Endothelial cell of umbilical vein (primary cell): ENCODE results near the gene KRT37. TPM values are rescaled to one million over a fixed set of nuclear protein-coding genes. Genes with fewer than 3 reads are reported as not detected.
"Not testable (repeated sequence)": the region's sequence is repeated elsewhere in the genome, so short reads cannot be mapped to it uniquely, and the experiment has no call there.

ENCODE experiments used
- BruUV-seq: library from RNA; stranded (reverse); fragments of 400-500 nt; replicated peaks from 2 replicates; lab custom pipeline; 2021; lab: Mats Ljungman, UMichigan
- CTCF ChIA-PET: fragments of 300-600, 350-600 bp; sonication (Branson Sonifier 250); formaldehyde crosslinking; loops from one replicate; lab custom pipeline; 2021; ENCODE audit warnings: antibody characterized with exemption, inconsistent platforms; lab: Charles Lee
- POLR2A ChIA-PET: fragments of 300-600, 350-600 bp; sonication (Branson Sonifier 250); formaldehyde crosslinking; loops from one replicate; lab custom pipeline; 2021; ENCODE audit warnings: antibody characterized with exemption, inconsistent platforms; lab: Charles Lee
- DNase-seq: peaks from one replicate; pipeline ENCODE4 v3.0.0-alpha.2; 2011; ENCODE audit warnings: low read depth, low spot score
- FAIRE-seq: peaks from 2 replicates; lab custom pipeline; 2011; peaks lifted over from hg19 to GRCh38; lab: Jason Lieb, UNC
- H2AFZ ChIP-seq: 2 replicates; pipeline ENCODE4 v1.6.0; 2012; ENCODE audit warnings: low read depth, low read length, control low read depth, inconsistent platforms
- H3K27ac ChIP-seq: 2 replicates; pipeline ENCODE4 v1.5.1; 2011; ENCODE audit warnings: low read depth, mild to moderate bottlenecking, control low read depth, low read length, moderate library complexity; ENCODE audit not compliant: insufficient read depth
- H3K27me3 ChIP-seq, 2 experiments: 2 replicates each; pipeline versions ENCODE4 v1.6.0 to v1.6.1; 2011; ENCODE audit warnings: low read length in 2 of 2, mixed read lengths in 1 of 2; ENCODE audit not compliant: control insufficient read depth in 2 of 2, insufficient read depth in 2 of 2
- H3K36me3 ChIP-seq, 2 experiments: 2 replicates in 1 of 2; 3 replicates in 1 of 2; pipeline ENCODE4 v1.5.1; 2011; ENCODE audit warnings: low read length in 2 of 2, mild to moderate bottlenecking in 1 of 2, moderate library complexity in 1 of 2; ENCODE audit not compliant: control insufficient read depth in 2 of 2, insufficient read depth in 2 of 2; ENCODE audit errors: extremely low read depth in 1 of 2
- H3K4me1 ChIP-seq: 3 replicates; pipeline ENCODE4 v1.5.1; 2011; ENCODE audit warnings: mild to moderate bottlenecking, low read length; ENCODE audit not compliant: control insufficient read depth, insufficient read depth; ENCODE audit errors: extremely low read depth
- H3K4me2 ChIP-seq: 2 replicates; pipeline ENCODE4 v1.6.1; 2011; ENCODE audit warnings: low read length, control low read depth, mixed read lengths; ENCODE audit not compliant: insufficient read depth
- H3K4me3 ChIP-seq, 3 experiments: fragments of 200-600 bp in 1 of 3; sonication (generic), shearing (Covaris generic) in 1 of 3; replicated peaks in 1 of 3; 2 replicates each; pipeline ENCODE4 v1.5.1; 2011 to 2016; ENCODE audit warnings: control low read depth in 3 of 3, low read length in 3 of 3, mild to moderate bottlenecking in 2 of 3, inconsistent platforms in 1 of 3, low read depth in 1 of 3, moderate library complexity in 1 of 3; ENCODE audit not compliant: insufficient read depth in 1 of 3
- H3K79me2 ChIP-seq: 2 replicates; pipeline ENCODE4 v1.6.0; 2012; ENCODE audit warnings: low read length, inconsistent platforms; ENCODE audit not compliant: control insufficient read depth, insufficient read depth
- H3K9ac ChIP-seq: replicated peaks from 2 replicates; pipeline ENCODE3; 2011; ENCODE audit warnings: low read length, control low read depth; ENCODE audit not compliant: insufficient read depth; ENCODE audit errors: extremely low read depth
- H3K9me1 ChIP-seq: replicated peaks from 3 replicates; pipeline ENCODE4 v1.6.0; 2011; ENCODE audit warnings: mild to moderate bottlenecking, low read length; ENCODE audit not compliant: control insufficient read depth, insufficient read depth; ENCODE audit errors: extremely low read depth
- H3K9me3 ChIP-seq: replicated peaks from 2 replicates; pipeline ENCODE4 v1.5.1; 2012; ENCODE audit warnings: low read length, inconsistent platforms; ENCODE audit not compliant: control insufficient read depth, insufficient read depth
- H4K20me1 ChIP-seq: replicated peaks from 2 replicates; pipeline ENCODE3; 2011; ENCODE audit warnings: mild to moderate bottlenecking, low read length; ENCODE audit not compliant: control insufficient read depth, insufficient read depth; ENCODE audit errors: extremely low read depth
- EZH2 ChIP-seq: IDR thresholded peaks from 2 replicates; pipeline ENCODE4 v1.6.1; 2012; ENCODE audit warnings: borderline replicate concordance, low read depth, mild to moderate bottlenecking, moderate library complexity, low read length, inconsistent platforms; ENCODE audit not compliant: severe bottlenecking
- FOS ChIP-seq: IDR thresholded peaks from 2 replicates; pipeline ENCODE4 v1.6.1; 2011; ENCODE audit warnings: mild to moderate bottlenecking, low read length, moderate library complexity, borderline replicate concordance; ENCODE audit not compliant: insufficient read depth
- GATA2 ChIP-seq: IDR thresholded peaks from 2 replicates; pipeline ENCODE4 v1.7.0; 2011; ENCODE audit warnings: low read depth, mild to moderate bottlenecking, moderate library complexity, mixed read lengths, low read length; ENCODE audit not compliant: insufficient read length, insufficient read depth
- JUN ChIP-seq: IDR thresholded peaks from 2 replicates; pipeline ENCODE4 v1.6.1; 2011; ENCODE audit warnings: borderline replicate concordance, low read depth; ENCODE audit not compliant: insufficient read length, insufficient read depth
- MAX ChIP-seq: IDR thresholded peaks from 2 replicates; pipeline ENCODE4 v1.6.1; 2011; ENCODE audit not compliant: insufficient read depth, insufficient read length
- MYC ChIP-seq: IDR thresholded peaks from one replicate; pipeline ENCODE4 v1.6.1; 2011; ENCODE audit warnings: mild to moderate bottlenecking, low read depth, low read length
- POLR2A ChIP-seq: IDR thresholded peaks from 2 replicates; pipeline ENCODE4 v1.6.1; 2012; ENCODE audit warnings: low read depth, mild to moderate bottlenecking, control low read depth, low read length
- POLR2AphosphoS5 ChIP-seq: IDR thresholded peaks from 2 replicates; pipeline ENCODE4 v1.6.1; 2012; ENCODE audit warnings: low read depth, mild to moderate bottlenecking, control low read depth, low read length, moderate library complexity; ENCODE audit not compliant: insufficient read depth
- dilution Hi-C: fragments of 300-500 bp; cut with MboI; formaldehyde crosslinking; loops from one replicate; pipeline ENCODE4 v1.15.0; 2019; ENCODE audit warnings: low sequenced_read_pairs; ENCODE audit not compliant: extremely low pct_ligation_motif_present
- intact Hi-C: fragments of 100-400 bp; cut with micrococcal nuclease; formaldehyde crosslinking; loops from one replicate; pipeline ENCODE4 v1.10.0; 2022
- polyA plus RNA-seq, 4 experiments: library from polyadenylated mRNA; depleted of rRNA in 3 of 4; stranded (reverse) in 3 of 4; unstranded in 1 of 4; fragments of >200 nt; gene quantifications; 2 replicates each; pipeline versions ENCODE4 v1.2.1 to v1.2.3, GENCODE V29; 2011 to 2012; ENCODE audit warnings: missing spikeins in 1 of 4
- total RNA-seq: library from RNA; stranded (reverse); gene quantifications from 2 replicates; pipeline ENCODE4 v1.2.3, GENCODE V29; 2021
- TF ChIP-seq, protein P1 (sequence below), 2 donors: IDR thresholded peaks; 1 replicate in 1 of 2; 2 replicates in 1 of 2; pipeline ENCODE4 v1.5.1; 2011; ENCODE audit warnings: low read length in 2 of 2, mild to moderate bottlenecking in 2 of 2, moderate library complexity in 2 of 2, control low read depth in 1 of 2, inconsistent platforms in 1 of 2, low read depth in 1 of 2; ENCODE audit not compliant: insufficient read depth in 1 of 2; ENCODE audit errors: extremely low read depth in 1 of 2

KRT37 gene
- total and polyA plus RNA-seq, 2 donors (not counting 3 experiments of a cell fraction or from before 2014, with no cell fraction given) = not detected

DNA sequence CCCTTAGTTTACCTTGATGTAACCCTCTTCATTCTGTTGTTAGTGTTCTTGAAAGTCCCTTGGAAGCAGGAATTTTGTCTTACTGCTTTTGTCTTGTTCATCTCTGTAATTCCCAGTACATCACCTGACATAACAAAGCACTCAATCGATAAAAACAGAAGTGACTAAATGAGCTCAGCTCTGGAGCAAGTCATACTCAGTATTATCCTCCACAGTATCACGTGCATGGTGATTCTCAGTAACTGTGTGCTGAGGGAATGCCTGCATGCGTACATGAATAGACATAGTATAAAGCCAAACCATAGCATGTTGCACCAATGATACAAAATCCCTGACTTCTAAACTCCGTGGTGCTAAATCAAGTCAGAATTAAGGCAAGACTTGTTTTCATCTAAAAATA, 9.2 kb upstream of the KRT37 start:
- Histone ChIP-seq H3K9me3 (no peaks in the 10 kb centered on the region), H3K27ac (no peak overlapping the region), H3K4me3 (no peak overlapping the region), H3K27me3 (peaks cover 2 to 5% of the 10 kb centered on the region in 2 experiments), H3K4me2 (no peak overlapping the region), H2AFZ (no peak overlapping the region), H3K9ac (no peak overlapping the region), H4K20me1 (no peaks in the 10 kb centered on the region), H3K4me1 (no peaks in the 10 kb centered on the region), H3K36me3 (no peaks in the 10 kb centered on the region), H3K79me2 (no peaks in the 10 kb centered on the region), H3K9me1 (no peaks in the 10 kb centered on the region)
- intact Hi-C loops = no loop called here
- FAIRE-seq (no peak), DNase-seq (no peak)
- dilution Hi-C loops = no loop called here
- POLR2A ChIA-PET = interaction anchor here (0.6 kb wide), 1 partner anchor 408 kb away, joined by 3 read pairs; no protein-coding TSS in a partner anchor
- no TSS peak for BruUV-seq
- CTCF ChIA-PET = no interaction called here
- no peak for TF ChIP-seq POLR2AphosphoS5
- TF ChIP-seq, protein P1, sequence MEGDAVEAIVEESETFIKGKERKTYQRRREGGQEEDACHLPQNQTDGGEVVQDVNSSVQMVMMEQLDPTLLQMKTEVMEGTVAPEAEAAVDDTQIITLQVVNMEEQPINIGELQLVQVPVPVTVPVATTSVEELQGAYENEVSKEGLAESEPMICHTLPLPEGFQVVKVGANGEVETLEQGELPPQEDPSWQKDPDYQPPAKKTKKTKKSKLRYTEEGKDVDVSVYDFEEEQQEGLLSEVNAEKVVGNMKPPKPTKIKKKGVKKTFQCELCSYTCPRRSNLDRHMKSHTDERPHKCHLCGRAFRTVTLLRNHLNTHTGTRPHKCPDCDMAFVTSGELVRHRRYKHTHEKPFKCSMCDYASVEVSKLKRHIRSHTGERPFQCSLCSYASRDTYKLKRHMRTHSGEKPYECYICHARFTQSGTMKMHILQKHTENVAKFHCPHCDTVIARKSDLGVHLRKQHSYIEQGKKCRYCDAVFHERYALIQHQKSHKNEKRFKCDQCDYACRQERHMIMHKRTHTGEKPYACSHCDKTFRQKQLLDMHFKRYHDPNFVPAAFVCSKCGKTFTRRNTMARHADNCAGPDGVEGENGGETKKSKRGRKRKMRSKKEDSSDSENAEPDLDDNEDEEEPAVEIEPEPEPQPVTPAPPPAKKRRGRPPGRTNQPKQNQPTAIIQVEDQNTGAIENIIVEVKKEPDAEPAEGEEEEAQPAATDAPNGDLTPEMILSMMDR (IDR thresholded peaks at IDR 0.05; ENCODE audit: extremely low read depth in 1 of 2, insufficient read depth in 1 of 2, low read depth in 1 of 2, low read length in 2 of 2) = no peak
- no peak for TF ChIP-seq JUN
- TF ChIP-seq EZH2 = no peak
- no peak for TF ChIP-seq FOS
- no peak for TF ChIP-seq MYC
- no peak for TF ChIP-seq MAX
- no peak for TF ChIP-seq GATA2
- no peak for TF ChIP-seq POLR2A

GRCh38 chr17:41430376-41430775, 6.0 kb upstream of the KRT37 start:
- H3K79me2 ChIP-seq, POLR2A ChIA-PET, H3K4me1 ChIP-seq, H3K9ac ChIP-seq, DNase-seq, H3K9me3 ChIP-seq, H3K4me3 ChIP-seq, H3K9me1 ChIP-seq, H3K27me3 ChIP-seq, H4K20me1 ChIP-seq, FAIRE-seq, dilution Hi-C loops, H3K36me3 ChIP-seq, H2AFZ ChIP-seq, intact Hi-C loops, CTCF ChIA-PET, BruUV-seq, H3K4me2 ChIP-seq, H3K27ac ChIP-seq: not testable (repeated sequence)
